HepG2 (cell line): ENCODE measurements around the gene BEGAIN. TPM values are rescaled to one million over a fixed set of nuclear protein-coding genes. Genes with fewer than 3 reads are reported as not detected.

Source experiments
- DZIP1 ChIP-seq: sonication (generic); formaldehyde crosslinking; IDR thresholded peaks from 2 replicates; pipeline ENCODE4 v1.5.0; 2020; ENCODE audit warnings: mild to moderate bottlenecking, missing genetic modification reagents
- EHMT2 ChIP-seq: fragments of 200-600 bp; sonication (generic); IDR thresholded peaks from 2 replicates; pipeline ENCODE4 v1.7.0; 2017; ENCODE audit warnings: antibody characterized with exemption, low read depth, low read length, borderline replicate concordance
- LRRFIP1 ChIP-seq: sonication (generic); formaldehyde crosslinking; conservative IDR thresholded peaks from 2 replicates; pipeline ENCODE4 v1.4.0; 2020; ENCODE audit warnings: missing genetic modification reagents
- MAFK ChIP-seq, 2 experiments: IDR thresholded peaks in 1 of 2; conservative IDR thresholded peaks in 1 of 2; 2 replicates each; pipeline ENCODE4 v1.6.1; 2011; ENCODE audit warnings: improper control_type of control experiment in 2 of 2, low read length in 2 of 2
- NCOA1 ChIP-seq: sonication (generic); formaldehyde crosslinking; IDR thresholded peaks from 2 replicates; pipeline ENCODE4 v1.9.0; 2021; ENCODE audit warnings: missing genetic modification reagents
- NFE2L1 ChIP-seq: sonication (generic); formaldehyde crosslinking; IDR thresholded peaks from 2 replicates; pipeline ENCODE4 v1.4.0; 2020; ENCODE audit warnings: missing genetic modification reagents, mild to moderate bottlenecking, borderline replicate concordance
- PHB2 ChIP-seq: fragments of 450-650 bp; IDR thresholded peaks from 2 replicates; pipeline ENCODE4 v1.6.1; 2018; ENCODE audit not compliant: partially characterized antibody
- POLR2AphosphoS5 ChIP-seq: IDR thresholded peaks from 2 replicates; pipeline ENCODE4 v1.6.1; 2012; ENCODE audit warnings: low read depth, low read length
- SP140L ChIP-seq: sonication (generic); formaldehyde crosslinking; IDR thresholded peaks from 2 replicates; pipeline ENCODE4 v1.4.0; 2020; ENCODE audit warnings: missing genetic modification reagents, borderline replicate concordance
- ZBTB40 ChIP-seq, 2 experiments: fragments of 450-650 bp in 1 of 2; sonication (generic) in 1 of 2; formaldehyde crosslinking in 1 of 2; IDR thresholded peaks; 2 replicates each; pipeline versions ENCODE4 v1.6.1 to v1.8.0; 2016 to 2022; ENCODE audit warnings: antibody characterized with exemption in 1 of 2, mild to moderate bottlenecking in 1 of 2, missing genetic modification reagents in 1 of 2
- ZBTB8A ChIP-seq: sonication (generic); formaldehyde crosslinking; IDR thresholded peaks from 2 replicates; pipeline ENCODE4 v1.4.0; 2020; ENCODE audit warnings: mild to moderate bottlenecking, low read depth, missing genetic modification reagents, borderline replicate concordance
- ZFY ChIP-seq: sonication (generic); formaldehyde crosslinking; IDR thresholded peaks from 2 replicates; pipeline ENCODE4 v1.4.0; 2020; ENCODE audit warnings: missing genetic modification reagents
- ZNF678 ChIP-seq: sonication (generic); formaldehyde crosslinking; IDR thresholded peaks from 2 replicates; pipeline ENCODE4 v1.4.0; 2020; ENCODE audit warnings: mild to moderate bottlenecking, missing genetic modification reagents
- ZNF841 ChIP-seq: sonication (generic); formaldehyde crosslinking; IDR thresholded peaks from 2 replicates; pipeline ENCODE4 v1.8.1; 2023; ENCODE audit warnings: missing genetic modification reagents, borderline replicate concordance
- polyA plus RNA-seq, 8 experiments: library from polyadenylated mRNA; depleted of rRNA in 3 of 8; stranded (reverse) in 7 of 8; unstranded in 1 of 8; fragments of >200 nt; fragmentation: Illumina TruSeq in 4 of 8; extraction: Trizol in 4 of 8; gene quantifications; 2 replicates each; pipeline versions ENCODE4 v1.2.1 to v1.2.3, GENCODE V29; 2011 to 2016; ENCODE audit warnings: low read depth in 4 of 8, missing spikeins in 1 of 8, mixed read lengths in 1 of 8; ENCODE audit not compliant: insufficient read depth in 1 of 8
- total RNA-seq, 5 experiments: library from RNA; depleted of rRNA; stranded (reverse); fragments of >200 nt; fragmentation: Illumina TruSeq; extraction: Trizol; gene quantifications; 2 replicates each; pipeline ENCODE4 v1.2.3, GENCODE V29; 2016; ENCODE audit warnings: low read depth in 1 of 5

BEGAIN gene
- total and polyA plus RNA-seq, 2 of the 13 experiments (the other 11 are each of a cell fraction or from before 2014, with no cell fraction given): not detected

DNA sequence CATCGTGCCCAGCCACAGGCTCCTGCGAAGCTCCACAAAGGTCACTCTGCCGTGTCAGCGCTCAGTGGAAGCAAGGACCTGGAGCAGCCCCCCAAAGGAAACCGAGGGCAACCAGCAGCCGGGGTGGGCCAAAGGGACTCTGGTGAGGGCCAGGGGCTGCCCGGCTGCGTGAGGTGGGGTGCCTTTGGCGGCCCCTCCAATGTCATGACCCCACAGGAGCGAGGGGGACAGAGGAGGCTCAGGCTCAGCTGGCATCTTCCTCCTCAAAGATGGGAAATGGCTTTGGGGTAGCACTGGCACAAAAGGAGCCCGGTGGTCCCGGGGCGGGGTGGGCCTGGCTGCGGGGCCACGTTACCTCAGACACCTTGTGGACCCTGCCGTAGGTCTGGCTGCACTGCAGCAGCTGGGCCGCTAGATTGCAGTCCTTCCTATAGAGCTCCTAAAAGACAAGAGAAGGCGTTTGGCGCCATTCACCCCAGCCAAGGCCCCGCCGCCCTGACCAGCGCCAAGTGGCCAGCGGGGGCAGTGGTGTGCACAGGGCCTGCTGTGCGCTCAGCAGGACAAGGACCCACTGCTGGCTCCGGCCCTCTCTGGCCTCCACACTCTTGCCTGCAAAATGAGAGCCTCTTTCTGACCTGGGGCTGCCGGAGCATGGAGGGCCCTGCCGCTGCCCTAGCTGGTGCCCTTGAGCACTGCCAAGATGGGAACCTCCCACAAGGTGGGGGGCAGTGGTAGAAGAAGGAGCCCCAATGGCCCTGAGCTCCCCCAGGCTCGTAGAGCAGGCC, 46.9 kb downstream of the BEGAIN start (continued):
- TF ChIP-seq ZBTB40 (IDR thresholded peaks at IDR 0.05) (no peak), ZBTB40 (CRISPR knock-in tag; IDR thresholded peaks at IDR 0.05) (no peak), ZFY (CRISPR knock-in tag) (peak; percentile 18; the same call in 1 of the 2 replicates), ZBTB8A (CRISPR knock-in tag) (no peak), NCOA1 (no peak), EHMT2 (no peak), ZNF678 (no peak), MAFK (conservative IDR thresholded peaks at IDR 0.05 in 1 of 2, IDR thresholded peaks at IDR 0.05 in 1 of 2; ENCODE audit: low read length in 2 of 2) (no peak), PHB2 (no peak), SP140L (CRISPR knock-in tag) (no peak), LRRFIP1 (no peak), POLR2AphosphoS5 (no peak), DZIP1 (CRISPR knock-in tag) (no peak), NFE2L1 (no peak), ZNF841 (CRISPR knock-in tag) (no peak)
